ENCODE measurements around the gene GRK1.

The GRK1 gene

DNA sequence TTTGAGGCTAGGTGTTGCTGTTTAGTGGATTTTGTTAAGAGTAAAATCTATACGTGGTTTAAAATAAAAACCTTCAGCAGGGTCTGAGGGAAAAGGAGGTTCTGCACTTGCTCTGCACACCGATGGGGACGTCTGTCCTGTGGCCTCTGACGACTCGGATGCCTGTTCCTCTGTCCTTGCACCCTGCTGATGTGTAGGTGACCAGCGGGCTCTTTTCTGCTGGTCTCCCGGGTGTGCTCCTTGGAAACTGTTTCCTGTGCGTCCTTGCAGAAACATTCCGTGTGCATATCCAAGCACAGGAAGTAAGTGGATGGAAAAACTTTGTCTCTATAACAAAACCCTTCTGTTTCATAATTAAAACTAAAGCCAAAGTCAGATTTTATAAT lies 12.9 kb upstream of the GRK1 start:
- no peak for DNase-seq (ENCODE audit: extremely low read depth, low read depth)
- TF ChIP-seq, protein P1, sequence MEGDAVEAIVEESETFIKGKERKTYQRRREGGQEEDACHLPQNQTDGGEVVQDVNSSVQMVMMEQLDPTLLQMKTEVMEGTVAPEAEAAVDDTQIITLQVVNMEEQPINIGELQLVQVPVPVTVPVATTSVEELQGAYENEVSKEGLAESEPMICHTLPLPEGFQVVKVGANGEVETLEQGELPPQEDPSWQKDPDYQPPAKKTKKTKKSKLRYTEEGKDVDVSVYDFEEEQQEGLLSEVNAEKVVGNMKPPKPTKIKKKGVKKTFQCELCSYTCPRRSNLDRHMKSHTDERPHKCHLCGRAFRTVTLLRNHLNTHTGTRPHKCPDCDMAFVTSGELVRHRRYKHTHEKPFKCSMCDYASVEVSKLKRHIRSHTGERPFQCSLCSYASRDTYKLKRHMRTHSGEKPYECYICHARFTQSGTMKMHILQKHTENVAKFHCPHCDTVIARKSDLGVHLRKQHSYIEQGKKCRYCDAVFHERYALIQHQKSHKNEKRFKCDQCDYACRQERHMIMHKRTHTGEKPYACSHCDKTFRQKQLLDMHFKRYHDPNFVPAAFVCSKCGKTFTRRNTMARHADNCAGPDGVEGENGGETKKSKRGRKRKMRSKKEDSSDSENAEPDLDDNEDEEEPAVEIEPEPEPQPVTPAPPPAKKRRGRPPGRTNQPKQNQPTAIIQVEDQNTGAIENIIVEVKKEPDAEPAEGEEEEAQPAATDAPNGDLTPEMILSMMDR (IDR thresholded peaks at IDR 0.05; ENCODE audit: low read depth, low read length, missing control alignments): no peak
- no peak overlapping the region for H3K4me3 ChIP-seq (replicated peaks; ENCODE audit: low read depth, low read length)

DNA sequence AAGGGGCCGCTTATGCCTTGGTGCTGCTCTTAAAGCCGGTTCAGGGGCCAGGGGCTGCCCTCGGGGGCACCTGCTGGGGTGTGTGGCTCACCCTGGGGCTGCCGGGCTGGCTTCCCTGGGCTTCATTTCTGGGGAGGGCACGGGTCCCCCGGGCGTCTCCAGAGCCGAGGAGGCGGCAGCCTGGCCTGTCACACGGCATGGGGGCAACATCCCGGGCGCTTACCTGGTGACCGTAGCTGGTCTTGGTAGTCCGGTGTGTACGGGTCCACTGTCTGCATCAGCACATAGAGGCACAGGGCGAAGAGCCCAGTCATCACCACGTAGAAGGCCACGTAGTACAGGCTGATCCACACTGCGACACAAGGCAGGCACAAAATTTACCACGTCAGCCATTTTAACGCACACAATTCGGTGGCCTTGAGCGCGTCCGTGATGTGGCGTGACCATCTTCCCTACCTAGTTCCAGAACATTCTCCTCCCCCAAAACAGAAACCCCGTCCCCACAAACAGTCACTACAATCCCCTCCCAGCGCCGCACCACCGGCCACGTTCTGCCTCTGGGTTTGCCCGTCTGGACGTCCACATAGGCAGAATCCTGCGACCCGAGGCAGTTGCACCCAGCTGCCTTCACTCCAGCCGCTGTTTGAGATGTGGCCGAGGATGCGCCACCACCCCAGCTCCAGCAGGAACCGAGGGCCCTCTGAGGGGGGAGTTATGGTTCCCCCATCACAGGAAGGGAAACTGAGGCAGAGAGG lies 12.3 kb upstream of the GRK1 start:
- DNase-seq (ENCODE audit: extremely low read depth, low read depth): no peak
- TF ChIP-seq, protein P1 (IDR thresholded peaks at IDR 0.05; ENCODE audit: low read depth, low read length, missing control alignments): no peak
- no peak overlapping the region for H3K4me3 ChIP-seq (replicated peaks; ENCODE audit: low read depth, low read length)

DNA sequence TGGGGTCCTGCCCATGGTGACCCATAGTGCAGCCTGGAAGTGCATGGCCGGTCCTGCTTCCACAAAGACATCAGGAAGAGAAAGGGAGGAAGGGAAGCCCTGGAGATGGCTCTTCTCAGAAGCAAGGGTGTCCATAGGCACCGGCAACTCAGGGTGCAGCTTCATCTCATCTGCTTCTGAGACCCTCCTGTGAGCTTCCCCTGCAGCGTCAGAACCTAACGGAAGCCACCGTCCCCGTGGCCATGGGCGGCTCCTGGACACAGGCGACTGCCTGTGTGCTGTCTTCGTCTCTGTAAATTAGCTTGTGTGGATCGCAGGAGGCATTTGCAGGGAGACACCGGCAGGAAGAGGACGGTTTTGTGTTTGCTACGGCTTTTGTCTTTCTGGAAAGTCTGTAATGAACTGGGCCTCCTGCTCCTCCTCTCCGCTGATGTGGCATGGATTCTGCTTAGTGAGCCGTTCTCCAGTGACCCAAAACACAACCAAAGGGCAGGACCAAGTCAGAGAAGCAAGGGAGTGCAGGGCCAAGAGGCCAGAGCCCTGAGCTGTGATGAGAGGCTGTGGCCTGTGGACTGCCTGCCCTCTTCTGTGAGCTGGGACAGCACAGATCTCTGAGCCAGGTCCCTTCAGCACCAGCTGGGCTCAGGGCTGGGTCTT lies 11.5 kb upstream of the GRK1 start:
- no peak for DNase-seq (ENCODE audit: extremely low read depth, low read depth)
- TF ChIP-seq, protein P1 (IDR thresholded peaks at IDR 0.05; ENCODE audit: low read depth, low read length, missing control alignments): no peak

GRCh38 chr13:113656003-113656588 lies 10.9 kb upstream of the GRK1 start:
- no peak overlapping the region for H3K4me3 ChIP-seq (replicated peaks; ENCODE audit: low read depth, low read length)
- no peak for DNase-seq (ENCODE audit: extremely low read depth, low read depth)
- TF ChIP-seq, protein P1 (IDR thresholded peaks at IDR 0.05; ENCODE audit: low read depth, low read length, missing control alignments): no peak

More for the DNA sequence above, 11.5 kb upstream of the GRK1 start:
- H3K4me3 ChIP-seq (replicated peaks; ENCODE audit: low read depth, low read length): no peak overlapping the region

DNA sequence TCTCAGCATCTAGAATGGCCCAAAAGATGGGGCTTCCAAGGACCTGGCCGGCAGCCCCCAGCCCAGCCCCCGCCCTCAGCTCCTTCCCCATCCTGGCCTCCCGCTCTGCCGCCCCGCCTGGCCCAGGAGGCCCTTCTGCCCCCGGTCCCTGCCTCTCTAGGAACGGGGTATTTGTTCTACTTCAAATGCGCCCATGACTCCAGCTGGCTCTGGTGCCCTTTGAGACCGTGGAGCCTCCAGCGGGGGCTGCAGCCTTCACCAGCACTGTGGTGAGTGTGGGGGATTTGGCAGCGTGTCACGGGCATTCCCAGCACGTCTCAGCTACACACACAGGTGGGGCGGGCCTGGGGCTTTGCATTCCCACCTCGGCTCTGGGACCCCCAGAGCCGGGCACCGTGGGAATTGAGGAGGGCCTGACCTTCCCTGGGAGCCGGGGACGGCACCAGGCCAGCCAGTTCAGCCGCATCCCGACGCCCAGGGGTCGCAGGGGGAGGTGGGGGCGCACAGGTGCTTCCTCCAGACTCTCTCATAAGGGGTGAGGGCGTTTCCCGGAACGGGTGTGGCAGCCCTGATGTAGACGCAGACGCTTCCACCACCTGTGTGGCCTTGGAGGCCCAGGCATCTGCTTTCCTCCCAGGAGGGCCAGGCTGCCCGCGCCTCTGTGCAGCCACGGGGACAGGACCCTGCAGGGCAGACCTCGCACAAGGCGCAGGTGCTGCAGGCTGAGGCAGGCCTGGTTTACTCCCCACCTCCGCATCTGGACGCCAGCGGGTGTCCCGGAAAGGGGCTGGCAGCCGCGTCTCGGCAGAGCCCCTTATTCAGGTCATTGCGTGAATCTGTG lies 10.0 kb upstream of the GRK1 start:
- DNase-seq (ENCODE audit: extremely low read depth, low read depth): no peak
- no peak overlapping the region for H3K4me3 ChIP-seq (replicated peaks; ENCODE audit: low read depth, low read length)
- TF ChIP-seq, protein P1 (IDR thresholded peaks at IDR 0.05; ENCODE audit: low read depth, low read length, missing control alignments): no peak
